Amygdala (tissue), 56 donors: ENCODE results near the gene RAB17.
"Not testable (repeated sequence)": the region's sequence is repeated elsewhere in the genome, so short reads cannot be mapped to it uniquely, and the experiment has no call there.

ENCODE experiments used
- DNase-seq, 56 donors: peaks; one replicate each; lab custom pipeline; 2025; lab: John Stamatoyannopoulos, UW

Gene RAB17

GRCh38 chr2:237601453-237602116, 11.1 kb upstream of the RAB17 start:
- DNase-seq = no peak

GRCh38 chr2:237600205-237600846, 9.8 kb upstream of the RAB17 start:
- peak in 2 of 56 donors; percentile 9 to 19 for DNase-seq

- DNase-seq = no peak
Observed at GRCh38 chr2:237599465-237600110, 9.1 kb upstream of the RAB17 start.

- DNase-seq = no peak
Observed at GRCh38 chr2:237598468-237599208, 8.1 kb upstream of the RAB17 start.

GRCh38 chr2:237597196-237598145, 6.9 kb upstream of the RAB17 start:
- DNase-seq = no peak

- DNase-seq = no peak
Observed at GRCh38 chr2:237596520-237597195, 6.1 kb upstream of the RAB17 start.

GRCh38 chr2:237595829-237596519, 5.4 kb upstream of the RAB17 start:
- not testable (repeated sequence) for DNase-seq

GRCh38 chr2:237594514-237594871, 4.0 kb upstream of the RAB17 start:
- DNase-seq = no peak

- no peak for DNase-seq
Observed at GRCh38 chr2:237593596-237594320, 3.2 kb upstream of the RAB17 start.

- DNase-seq = no peak
Observed at GRCh38 chr2:237593036-237593435, 2.5 kb upstream of the RAB17 start.

GRCh38 chr2:237592425-237592980, 2.0 kb upstream of the RAB17 start:
- DNase-seq = no peak

- no peak for DNase-seq
Observed at GRCh38 chr2:237591141-237591881, 777 bp upstream of the RAB17 start.

- DNase-seq = no peak
Observed at GRCh38 chr2:237588044-237588696, 2.4 kb downstream of the RAB17 start.

- no peak for DNase-seq
Observed at GRCh38 chr2:237585590-237586221, 4.8 kb downstream of the RAB17 start.

GRCh38 chr2:237583385-237584295, 6.9 kb downstream of the RAB17 start:
- no peak for DNase-seq
